Peyer's patch (tissue), 4 donors: Measurements from ENCODE around the gene C1QTNF9. TPM values are rescaled to one million over a fixed set of nuclear protein-coding genes. Genes with fewer than 3 reads are reported as not detected.

Source experiments
- DNase-seq, 3 donors: peaks; one replicate each; pipeline ENCODE4 v3.0.0-alpha.2; 2017 to 2019
- H3K27ac ChIP-seq, 4 donors: fragments of 200-600 bp; sonication (generic); one replicate each; pipeline ENCODE4 v1.5.1; 2016 to 2019
- H3K27me3 ChIP-seq, 2 donors: fragments of 200-600 bp; sonication (generic); one replicate each; pipeline ENCODE4 v1.5.1; 2019
- H3K36me3 ChIP-seq, 3 donors: fragments of 200-600 bp; sonication (generic); one replicate each; pipeline ENCODE4 v1.5.1; 2016 to 2019
- H3K4me1 ChIP-seq, 4 donors: fragments of 200-600 bp; sonication (generic); one replicate each; pipeline ENCODE4 v1.5.1; 2016 to 2019
- H3K4me3 ChIP-seq, 4 donors: fragments of 200-600 bp; sonication (generic); 1 replicate in 3 of 4; 2 replicates in 1 of 4; pipeline ENCODE4 v1.5.1; 2016 to 2019; ENCODE audit warnings: mild to moderate bottlenecking in 1 of 4
- H3K9me3 ChIP-seq, 4 donors: fragments of 200-600 bp; sonication (generic); one replicate each; pipeline ENCODE4 v1.5.1; 2016 to 2019; ENCODE audit warnings: mild to moderate bottlenecking in 1 of 4
- POLR2A ChIP-seq, 2 donors: fragments of 450-650 bp; IDR thresholded peaks; one replicate each; pipeline ENCODE4 v1.5.1; 2017; ENCODE audit warnings: antibody characterized with exemption in 2 of 2, mild to moderate bottlenecking in 2 of 2, moderate library complexity in 2 of 2
- total RNA-seq, 4 donors: library from RNA; depleted of rRNA; stranded (reverse); fragments of >200 nt; gene quantifications; one replicate each; pipeline ENCODE4 v1.1.0, GENCODE V29; 2016
- TF ChIP-seq, protein P1 (sequence below), 6 experiments: fragments of 450-650 bp in 4 of 6; fragments of 200-600 bp in 2 of 6; sonication (generic) in 1 of 6; IDR thresholded peaks; one replicate each; pipeline ENCODE4 v1.5.1; 2017 to 2019; ENCODE audit warnings: antibody characterized with exemption in 6 of 6, mild to moderate bottlenecking in 3 of 6, moderate library complexity in 1 of 6

C1QTNF9 gene
- total RNA-seq, 4 donors from 2014 or later: 0.40 TPM; not detected in 3

DNA sequence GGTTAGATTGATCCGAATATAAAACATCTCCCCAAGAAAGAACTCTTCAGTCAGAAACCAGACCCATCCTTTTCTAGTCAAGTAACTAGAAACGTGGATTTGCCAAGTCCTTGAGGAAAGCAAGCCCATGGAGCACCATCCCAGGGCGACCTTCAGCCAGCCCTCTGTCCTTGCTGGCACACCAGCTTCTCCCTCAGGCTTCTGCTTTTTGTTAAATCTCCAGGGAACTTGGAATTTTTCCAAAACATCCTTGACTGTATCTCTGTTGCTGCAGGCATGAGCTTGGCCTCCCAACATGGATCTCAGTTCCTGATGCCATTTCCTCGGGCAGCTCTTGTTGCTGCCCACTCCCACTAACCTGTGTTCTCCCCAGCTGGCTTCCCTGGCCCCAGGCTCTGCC lies 27.1 kb upstream of the C1QTNF9 start:
- Histone ChIP-seq H3K36me3 (peaks cover 0 to 63% (median 2%) of the 10 kb centered on the region in 3 donors), H3K27ac (no peak overlapping the region), H3K27me3 (no peaks in the 10 kb centered on the region), H3K4me1 (no peaks in the 10 kb centered on the region), H3K4me3 (no peak overlapping the region), H3K9me3 (no peaks in the 10 kb centered on the region)
- TF ChIP-seq, protein P1, sequence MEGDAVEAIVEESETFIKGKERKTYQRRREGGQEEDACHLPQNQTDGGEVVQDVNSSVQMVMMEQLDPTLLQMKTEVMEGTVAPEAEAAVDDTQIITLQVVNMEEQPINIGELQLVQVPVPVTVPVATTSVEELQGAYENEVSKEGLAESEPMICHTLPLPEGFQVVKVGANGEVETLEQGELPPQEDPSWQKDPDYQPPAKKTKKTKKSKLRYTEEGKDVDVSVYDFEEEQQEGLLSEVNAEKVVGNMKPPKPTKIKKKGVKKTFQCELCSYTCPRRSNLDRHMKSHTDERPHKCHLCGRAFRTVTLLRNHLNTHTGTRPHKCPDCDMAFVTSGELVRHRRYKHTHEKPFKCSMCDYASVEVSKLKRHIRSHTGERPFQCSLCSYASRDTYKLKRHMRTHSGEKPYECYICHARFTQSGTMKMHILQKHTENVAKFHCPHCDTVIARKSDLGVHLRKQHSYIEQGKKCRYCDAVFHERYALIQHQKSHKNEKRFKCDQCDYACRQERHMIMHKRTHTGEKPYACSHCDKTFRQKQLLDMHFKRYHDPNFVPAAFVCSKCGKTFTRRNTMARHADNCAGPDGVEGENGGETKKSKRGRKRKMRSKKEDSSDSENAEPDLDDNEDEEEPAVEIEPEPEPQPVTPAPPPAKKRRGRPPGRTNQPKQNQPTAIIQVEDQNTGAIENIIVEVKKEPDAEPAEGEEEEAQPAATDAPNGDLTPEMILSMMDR (IDR thresholded peaks at IDR 0.05): no peak
- no peak for TF ChIP-seq POLR2A (IDR thresholded peaks at IDR 0.05)
- no peak for DNase-seq

DNA sequence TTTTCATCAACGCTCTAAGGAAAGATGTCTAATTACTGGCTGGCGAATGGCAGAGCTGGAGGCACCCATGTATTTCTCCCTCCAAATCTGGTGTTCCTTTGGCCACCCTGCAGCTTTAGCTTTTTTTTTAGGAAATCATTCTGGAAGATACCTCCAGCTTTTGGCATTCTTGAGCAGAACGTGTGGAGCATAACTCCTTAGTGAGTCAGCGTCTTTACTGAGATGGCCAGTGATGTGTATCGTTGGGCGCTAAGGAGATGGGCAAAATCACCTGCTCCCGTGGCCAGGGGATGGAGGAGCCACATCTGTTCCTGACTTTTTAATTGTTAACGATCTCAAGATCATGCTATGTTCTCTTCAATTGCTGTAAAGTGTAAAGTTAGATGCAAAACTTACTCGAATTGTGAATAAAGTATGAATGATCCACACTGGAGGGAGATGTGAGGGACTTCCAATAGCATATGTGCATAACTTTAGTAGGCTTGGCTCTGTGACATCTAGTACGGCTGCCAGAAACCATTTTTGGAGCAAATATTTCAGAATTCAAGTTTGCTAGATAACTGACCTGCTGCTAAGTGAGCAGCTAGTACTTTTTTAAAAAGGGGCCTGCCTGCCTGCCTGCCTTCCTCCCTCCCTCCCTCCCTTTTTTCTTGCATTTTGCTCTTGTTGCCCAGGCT lies 24.4 kb upstream of the C1QTNF9 start:
- no peak overlapping the region for H3K4me3 ChIP-seq
- no peaks in the 10 kb centered on the region for H3K9me3 ChIP-seq
- H3K36me3 ChIP-seq: peaks cover 0 to 91% (median 2%) of the 10 kb centered on the region in 3 donors
- H3K4me1 ChIP-seq: no peaks in the 10 kb centered on the region
- no peak for TF ChIP-seq POLR2A (IDR thresholded peaks at IDR 0.05)
- TF ChIP-seq, protein P1 (IDR thresholded peaks at IDR 0.05): no peak
- H3K27ac ChIP-seq: no peak overlapping the region
- DNase-seq: no peak
- no peaks in the 10 kb centered on the region for H3K27me3 ChIP-seq

DNA sequence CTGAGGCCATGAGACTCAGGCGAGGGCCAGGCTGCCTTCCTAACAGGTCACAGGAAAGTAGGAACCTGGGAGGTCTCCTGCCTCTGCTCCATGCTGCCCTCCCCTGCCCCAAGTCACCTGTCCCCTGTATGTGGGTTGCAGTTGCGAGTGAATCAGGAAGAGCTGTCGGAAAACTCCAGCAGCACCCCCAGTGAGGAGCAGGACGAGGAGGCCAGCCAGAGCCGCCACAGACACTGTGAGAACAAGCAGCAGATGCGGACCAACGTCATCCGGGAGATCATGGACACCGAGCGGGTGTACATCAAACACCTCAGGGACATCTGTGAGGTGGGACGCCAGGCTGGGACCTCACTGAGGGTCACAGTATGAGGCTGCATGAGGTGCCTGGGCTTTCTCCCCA lies 22.8 kb upstream of the C1QTNF9 start:
- no peaks in the 10 kb centered on the region for H3K4me1 ChIP-seq
- no peaks in the 10 kb centered on the region for H3K9me3 ChIP-seq
- H3K36me3 ChIP-seq: peaks cover 0 to 95% (median 4%) of the 10 kb centered on the region in 3 donors
- TF ChIP-seq, protein P1 (IDR thresholded peaks at IDR 0.05): no peak
- no peak for TF ChIP-seq POLR2A (IDR thresholded peaks at IDR 0.05)
- H3K27ac ChIP-seq: no peak overlapping the region
- no peaks in the 10 kb centered on the region for H3K27me3 ChIP-seq
- H3K4me3 ChIP-seq: no peak overlapping the region
- no peak for DNase-seq

DNA sequence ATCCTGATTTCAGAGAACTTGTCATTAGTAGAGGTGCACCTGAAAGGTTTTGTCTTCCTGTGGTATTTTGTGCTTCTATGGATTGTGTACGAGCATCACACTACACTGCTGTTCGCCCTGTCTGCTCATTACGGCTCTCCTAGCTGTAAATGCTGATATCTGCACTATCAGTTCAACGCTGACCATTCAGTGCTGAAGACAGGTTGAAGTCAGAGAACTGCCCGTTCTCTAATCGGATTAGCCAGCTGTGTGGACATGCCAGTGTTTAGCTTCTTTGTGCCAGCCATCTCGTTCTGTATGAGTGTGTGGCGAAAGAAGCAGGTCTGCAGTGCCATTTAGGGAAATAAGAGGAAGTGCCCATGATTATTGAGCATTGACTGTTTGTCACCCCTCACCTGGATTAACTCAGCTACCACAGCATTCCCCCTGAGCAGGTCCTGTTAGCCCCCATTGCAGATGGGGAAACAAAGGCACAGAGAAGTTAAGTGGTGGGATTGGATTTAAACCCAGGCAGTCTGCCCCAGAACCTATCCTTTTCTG lies 21.6 kb upstream of the C1QTNF9 start:
- Histone ChIP-seq H3K36me3 (peaks cover 0 to 95% (median 4%) of the 10 kb centered on the region in 3 donors), H3K4me3 (no peak overlapping the region), H3K27me3 (no peaks in the 10 kb centered on the region), H3K4me1 (no peaks in the 10 kb centered on the region), H3K9me3 (no peaks in the 10 kb centered on the region), H3K27ac (no peak overlapping the region)
- TF ChIP-seq POLR2A (IDR thresholded peaks at IDR 0.05): no peak
- TF ChIP-seq, protein P1 (IDR thresholded peaks at IDR 0.05): no peak
- DNase-seq: no peak

DNA sequence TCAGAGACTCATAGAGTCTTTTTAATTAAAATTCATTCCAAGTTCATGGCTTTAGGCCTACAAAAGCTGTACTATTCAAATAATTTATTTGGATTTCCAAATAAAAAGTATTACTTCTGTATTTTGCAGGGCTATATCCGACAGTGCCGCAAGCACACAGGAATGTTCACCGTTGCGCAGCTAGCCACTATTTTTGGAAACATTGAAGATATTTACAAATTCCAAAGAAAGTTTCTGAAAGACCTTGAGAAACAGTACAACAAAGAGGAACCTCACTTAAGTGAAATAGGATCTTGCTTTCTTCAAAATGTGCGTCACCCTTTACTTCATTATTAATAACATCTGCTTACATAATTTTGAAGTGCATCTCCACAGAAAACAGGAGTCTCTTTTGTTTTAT lies 20.5 kb upstream of the C1QTNF9 start:
- no peaks in the 10 kb centered on the region for H3K4me1 ChIP-seq
- no peak overlapping the region for H3K27ac ChIP-seq
- H3K36me3 ChIP-seq: peaks cover 0 to 95% (median 4%) of the 10 kb centered on the region in 3 donors
- H3K4me3 ChIP-seq: no peak overlapping the region
- no peaks in the 10 kb centered on the region for H3K27me3 ChIP-seq
- no peaks in the 10 kb centered on the region for H3K9me3 ChIP-seq
- TF ChIP-seq POLR2A (IDR thresholded peaks at IDR 0.05): no peak
- TF ChIP-seq, protein P1 (IDR thresholded peaks at IDR 0.05): no peak
- no peak for DNase-seq
